GM18502 (cell line): Measurements from ENCODE around the gene BBS7.

Experiments used
- ATAC-seq: cut with Tn5 transposase; IDR thresholded peaks from one replicate; pipeline ENCODE4 v1.9.1; 2021; ENCODE audit warnings: mild to moderate bottlenecking; ENCODE audit not compliant: unreplicated experiment, poor library complexity

Gene BBS7, protein sequence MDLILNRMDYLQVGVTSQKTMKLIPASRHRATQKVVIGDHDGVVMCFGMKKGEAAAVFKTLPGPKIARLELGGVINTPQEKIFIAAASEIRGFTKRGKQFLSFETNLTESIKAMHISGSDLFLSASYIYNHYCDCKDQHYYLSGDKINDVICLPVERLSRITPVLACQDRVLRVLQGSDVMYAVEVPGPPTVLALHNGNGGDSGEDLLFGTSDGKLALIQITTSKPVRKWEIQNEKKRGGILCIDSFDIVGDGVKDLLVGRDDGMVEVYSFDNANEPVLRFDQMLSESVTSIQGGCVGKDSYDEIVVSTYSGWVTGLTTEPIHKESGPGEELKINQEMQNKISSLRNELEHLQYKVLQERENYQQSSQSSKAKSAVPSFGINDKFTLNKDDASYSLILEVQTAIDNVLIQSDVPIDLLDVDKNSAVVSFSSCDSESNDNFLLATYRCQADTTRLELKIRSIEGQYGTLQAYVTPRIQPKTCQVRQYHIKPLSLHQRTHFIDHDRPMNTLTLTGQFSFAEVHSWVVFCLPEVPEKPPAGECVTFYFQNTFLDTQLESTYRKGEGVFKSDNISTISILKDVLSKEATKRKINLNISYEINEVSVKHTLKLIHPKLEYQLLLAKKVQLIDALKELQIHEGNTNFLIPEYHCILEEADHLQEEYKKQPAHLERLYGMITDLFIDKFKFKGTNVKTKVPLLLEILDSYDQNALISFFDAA

DNA sequence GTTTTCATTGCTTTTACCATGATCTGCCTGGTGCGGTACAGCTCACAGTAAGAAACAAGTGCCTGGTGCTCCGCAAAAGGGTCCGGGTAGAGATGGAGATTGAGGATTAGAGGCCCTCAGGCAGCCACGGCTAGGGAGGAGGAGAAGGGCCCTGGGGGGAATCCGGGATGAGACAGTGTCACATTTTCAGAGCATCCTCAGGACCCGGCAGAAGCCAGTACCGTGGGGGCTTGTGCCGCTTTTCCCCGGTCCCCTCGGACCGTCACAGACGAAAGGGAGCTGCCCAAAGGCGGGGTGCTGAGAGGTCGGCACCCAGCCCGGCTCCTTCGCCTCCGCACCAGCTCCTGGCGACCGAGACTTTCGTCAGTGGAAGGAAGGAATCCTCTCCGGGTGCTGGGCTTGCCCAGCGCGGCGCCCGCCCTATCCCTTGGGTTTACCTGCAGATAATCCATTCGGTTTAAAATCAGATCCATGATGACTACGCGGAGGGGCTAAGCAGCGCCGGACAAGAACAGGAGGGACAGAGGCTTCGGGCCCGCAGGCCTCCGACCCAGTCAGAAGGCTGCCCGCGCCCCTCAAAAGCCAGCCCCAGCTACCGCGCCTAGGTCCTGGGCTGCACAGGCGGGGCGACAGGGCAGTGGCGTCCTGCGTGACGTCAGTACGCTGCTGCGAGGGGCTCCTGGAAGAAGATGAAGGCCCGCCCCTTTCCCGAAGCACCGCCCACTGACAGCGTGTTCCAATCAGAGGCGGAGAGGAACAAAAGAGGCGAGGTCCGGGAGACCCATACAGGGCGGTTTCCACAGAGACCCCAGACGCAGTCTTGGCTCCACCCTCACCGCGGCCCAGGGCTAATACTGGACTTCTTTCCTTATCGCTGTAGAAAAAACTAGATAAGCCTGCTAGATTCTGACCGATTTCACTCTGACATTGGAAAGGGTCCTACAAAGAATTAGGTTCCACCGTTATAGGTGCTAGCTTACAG lies at the start of gene BBS7:
TSS of gene BBS7 (minus strand) at position 634 of the 982 bp plus-strand sequence. CDS start at position 473, 161 bp downstream.
- peak; percentile 99 for ATAC-seq

DNA sequence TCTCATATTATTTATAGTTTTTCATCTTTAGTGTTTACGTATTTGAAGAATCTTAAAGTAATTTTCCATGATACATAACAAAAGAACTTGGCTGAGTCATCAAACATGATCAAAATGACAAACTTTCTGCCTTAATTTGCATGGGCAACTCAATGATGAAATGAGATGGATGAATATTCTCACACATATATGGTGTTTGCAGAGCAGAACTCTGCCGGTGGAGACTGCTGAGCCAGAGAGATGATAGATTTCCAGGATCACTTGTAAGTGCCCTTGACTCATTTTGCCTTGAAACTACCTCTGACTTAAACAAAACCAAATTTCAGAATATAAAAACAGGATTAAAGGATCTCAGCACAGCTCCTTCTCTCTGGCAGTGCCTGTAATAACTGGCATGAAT lies 43.4 kb upstream of the BBS7 start:
- no peak for ATAC-seq

DNA sequence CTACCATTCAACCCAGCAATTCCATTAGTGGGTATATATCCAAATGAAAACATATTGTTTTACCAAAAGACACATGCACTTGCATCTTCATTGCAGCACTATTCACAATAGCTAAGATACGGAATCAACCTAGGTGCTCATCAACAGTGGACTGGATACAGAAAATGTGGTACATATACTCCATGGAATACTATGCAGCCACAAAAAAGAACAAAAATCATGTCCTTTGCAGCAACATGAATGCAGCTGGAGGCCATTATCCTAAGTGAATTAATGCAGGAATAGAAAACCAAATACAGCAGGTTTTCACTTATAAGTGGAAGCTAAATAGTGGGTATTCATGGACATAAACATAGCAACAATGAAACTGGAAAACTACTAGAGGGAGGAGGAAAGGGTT lies 38.1 kb upstream of the BBS7 start:
- no peak for ATAC-seq

DNA sequence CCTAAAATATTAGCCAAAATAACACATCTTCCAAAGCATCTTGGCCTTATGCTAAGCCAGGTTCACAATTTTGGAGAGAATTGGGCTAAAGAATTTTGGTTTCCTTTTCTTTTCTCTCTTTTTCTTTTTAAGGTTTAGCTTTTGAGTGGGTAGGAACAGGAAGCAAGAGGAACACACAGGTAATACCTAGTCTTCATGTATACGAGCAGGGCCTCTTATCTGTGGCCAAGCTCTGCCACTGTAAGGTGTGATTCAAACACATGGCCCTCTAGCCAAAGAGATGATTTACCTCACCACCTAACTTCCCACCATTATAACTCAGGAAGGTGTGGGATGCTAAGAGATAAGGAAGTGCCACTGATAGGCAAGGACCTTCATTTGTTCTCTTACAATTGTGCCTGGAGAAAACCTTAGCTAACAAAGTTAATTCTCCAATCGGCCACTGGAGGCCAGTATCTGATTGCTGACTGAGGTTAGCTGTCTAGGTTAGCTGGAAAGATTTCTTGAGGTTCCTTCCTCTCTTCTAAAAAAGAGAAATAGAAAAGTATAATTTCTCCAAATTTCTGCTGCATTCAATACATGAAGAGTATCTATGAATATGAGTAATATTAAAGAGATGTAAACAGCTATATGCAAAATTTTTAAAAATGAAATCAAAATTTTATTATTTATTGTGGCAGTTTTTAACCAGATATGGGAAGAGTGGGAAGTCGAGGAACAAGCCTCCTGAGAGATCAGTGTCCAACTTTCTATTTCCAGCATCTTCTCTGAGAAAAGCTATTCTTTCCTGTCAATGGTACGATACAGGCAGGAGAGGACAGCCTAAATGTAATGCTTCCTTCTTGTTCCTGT lies 30.1 kb upstream of the BBS7 start:
- ATAC-seq, result peak; percentile 95

DNA sequence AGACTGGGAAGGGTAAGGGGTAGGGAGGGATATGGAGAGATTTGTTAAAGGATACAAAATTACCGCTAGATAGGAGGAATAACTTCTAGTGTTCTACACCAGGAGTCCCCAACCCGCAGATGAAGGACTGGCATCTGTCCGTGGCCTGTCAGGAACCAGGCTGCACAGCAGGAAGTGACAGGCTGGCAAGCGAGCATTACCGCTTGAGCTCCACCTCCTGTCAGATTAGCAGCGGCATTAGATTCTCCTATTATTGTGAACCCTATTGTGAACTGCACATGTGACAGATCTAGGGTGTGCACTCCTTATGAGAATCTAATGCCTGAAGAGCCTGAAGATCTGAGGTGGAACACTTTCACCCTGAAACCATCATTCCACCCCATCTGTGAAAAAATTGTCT lies 27.9 kb upstream of the BBS7 start:
- ATAC-seq, result no peak

DNA sequence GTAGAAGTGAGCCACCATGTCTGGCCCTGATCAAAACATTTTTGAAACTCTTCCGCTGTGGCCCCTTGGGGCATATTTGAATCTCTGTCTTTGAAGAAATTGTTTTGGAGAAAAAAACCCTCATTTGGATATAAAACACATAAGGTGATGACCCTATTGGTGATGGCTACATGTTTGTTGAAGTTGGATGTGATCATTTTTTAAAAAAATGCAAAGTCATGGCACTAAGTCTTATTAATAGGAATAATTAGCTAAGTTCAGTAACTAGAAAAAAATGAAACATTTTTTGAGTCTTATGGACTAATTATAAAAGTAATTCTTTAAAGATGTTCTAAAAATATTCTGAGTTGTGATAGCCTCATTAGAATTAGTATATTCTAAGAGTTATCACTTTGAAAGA lies 17.9 kb upstream of the BBS7 start:
- no peak for ATAC-seq

DNA sequence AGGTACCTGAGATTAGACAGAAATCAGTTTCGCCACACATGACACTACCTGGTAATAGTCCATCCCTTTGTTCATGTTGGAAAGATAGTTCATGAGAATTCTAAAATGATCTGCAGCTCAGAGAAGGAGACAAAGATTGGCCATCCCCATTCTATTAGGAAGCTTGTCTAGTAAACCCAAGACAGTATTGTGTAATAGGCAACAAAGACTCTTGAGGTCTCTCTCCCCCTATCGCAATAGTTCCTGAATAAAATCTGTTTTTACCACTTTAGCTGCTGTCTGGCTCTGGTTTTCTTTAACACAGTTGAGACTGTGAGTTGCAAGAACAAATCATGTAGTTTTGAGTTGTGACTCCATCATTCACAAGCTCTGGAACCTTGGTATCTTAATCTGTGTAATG lies 14.8 kb upstream of the BBS7 start:
- no peak for ATAC-seq

DNA sequence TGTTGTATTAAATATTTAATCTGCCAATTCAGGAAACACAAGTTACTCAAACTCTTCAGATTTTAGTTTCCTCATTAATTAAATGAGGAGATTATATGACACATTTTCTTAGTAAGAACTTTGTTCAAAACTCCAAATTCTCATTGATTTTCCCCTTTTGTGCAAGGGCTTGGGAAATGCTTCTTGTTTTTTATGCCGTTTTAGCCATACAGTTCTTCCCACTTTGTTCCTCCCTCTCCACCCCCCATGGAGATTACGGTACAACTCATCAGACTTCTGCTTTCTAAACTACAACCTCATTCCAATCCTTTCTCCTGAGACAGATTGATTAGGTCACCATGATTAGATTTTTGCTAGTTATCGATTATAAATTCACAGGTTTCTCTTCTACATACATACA lies 10.9 kb upstream of the BBS7 start:
- ATAC-seq, result no peak

DNA sequence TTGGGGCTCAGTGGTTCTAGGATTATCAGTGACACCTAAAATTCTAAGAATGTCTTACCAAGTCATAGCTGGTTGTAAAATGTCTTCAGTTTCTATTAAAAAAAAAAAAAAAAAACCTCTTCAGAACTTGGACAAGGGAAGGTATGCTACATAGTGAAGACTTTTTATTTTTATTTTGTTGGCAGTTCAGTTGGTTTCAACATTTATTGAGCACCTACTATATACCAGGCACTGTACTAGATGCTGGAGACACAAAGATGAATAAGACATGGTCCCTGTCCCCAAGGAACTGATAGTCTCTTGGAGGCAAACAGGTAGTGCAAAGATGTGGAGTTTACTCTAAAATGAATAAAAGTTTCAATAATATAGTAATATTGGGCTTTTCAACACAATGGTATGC lies 8.9 kb upstream of the BBS7 start:
- ATAC-seq, result no peak

DNA sequence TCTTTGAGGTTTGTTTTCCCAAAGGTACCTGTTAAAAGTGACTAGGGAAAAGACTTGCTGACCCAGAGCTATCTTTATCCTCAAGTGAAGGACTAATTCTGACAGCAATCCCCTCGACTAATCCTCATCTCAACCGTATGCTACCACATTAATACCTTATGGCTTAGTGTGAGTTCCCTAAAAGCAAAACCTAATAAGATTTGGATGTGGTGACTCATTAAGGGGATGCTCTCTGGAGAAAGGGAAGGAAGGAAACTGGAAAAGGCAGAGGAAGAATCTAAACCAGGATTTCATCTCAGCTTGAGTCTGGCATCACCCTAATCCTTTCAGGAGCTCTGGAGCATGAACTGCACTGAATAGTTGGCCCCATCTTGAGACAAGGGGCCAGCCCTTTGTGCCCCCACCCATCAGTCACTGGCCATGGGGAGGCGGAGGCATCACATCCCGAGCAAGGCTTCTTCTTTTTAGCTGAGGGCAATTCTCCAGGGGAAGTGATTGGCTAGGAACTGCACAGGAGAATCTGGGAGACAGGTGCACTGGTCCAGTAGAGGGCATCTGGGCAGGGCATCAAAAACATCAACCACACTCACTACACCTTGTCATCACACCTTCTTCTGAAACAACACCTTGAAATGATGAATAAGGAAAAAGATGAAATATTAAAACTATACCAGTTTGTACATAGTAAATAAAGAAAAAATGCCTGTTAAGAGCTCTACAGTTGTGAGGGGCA lies 6.9 kb upstream of the BBS7 start:
- no peak for ATAC-seq

DNA sequence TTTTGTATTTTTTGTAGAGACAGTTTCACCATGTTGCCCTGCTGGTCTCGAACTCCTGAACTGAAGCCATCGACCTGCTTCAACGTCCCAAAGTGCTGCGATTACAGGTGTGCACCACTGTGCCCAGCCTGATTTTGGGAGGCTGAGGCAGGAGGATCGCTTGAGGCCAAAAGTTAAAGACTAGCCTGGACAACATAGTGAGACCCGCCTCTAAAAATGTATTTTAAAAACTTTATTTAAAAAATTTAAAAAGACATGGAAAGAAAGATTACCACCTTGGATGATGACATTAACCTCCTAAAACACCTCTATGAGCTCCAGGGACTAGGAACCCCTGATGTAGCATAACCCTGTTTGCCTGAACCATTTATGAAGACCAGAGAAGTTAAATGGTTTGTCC lies 5.8 kb upstream of the BBS7 start:
- no peak for ATAC-seq

DNA sequence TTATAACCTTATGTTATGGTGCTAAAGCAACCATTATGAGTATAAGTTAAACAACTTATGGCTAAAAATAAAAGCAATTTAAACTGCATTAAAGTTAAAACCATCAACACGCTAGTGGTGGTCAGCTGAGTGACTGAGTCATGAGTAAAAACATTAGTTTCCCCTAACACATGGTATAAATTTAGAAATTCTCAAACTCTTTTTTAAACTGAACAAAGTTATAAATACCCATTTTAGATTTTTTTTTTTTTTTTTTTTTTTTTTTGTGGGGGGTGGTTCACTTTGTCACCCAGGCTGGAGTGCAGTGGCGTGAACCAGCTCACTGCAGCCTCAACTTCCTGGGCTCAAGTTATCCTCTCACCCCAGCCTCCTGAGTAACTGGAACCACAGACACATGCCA lies 5.4 kb upstream of the BBS7 start:
- no peak for ATAC-seq

DNA sequence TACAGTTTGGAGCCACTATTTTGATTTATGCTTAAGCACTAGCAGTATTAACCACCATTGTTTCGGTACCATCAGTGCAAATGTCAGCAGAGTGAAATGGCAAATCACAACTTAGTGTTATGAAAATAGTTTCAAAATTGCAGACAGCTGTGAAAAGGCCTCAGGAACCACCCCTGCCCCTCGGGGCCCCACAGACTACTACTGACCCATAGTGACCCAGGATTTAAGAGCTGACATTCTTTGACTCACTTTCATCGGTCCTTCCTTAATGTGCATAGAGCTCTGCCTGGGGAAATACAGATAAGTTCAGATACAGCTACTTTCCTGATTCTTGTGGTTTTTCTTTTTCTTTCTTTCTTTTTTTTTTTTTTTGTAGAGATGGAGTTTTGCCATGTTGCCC lies 3.3 kb upstream of the BBS7 start:
- no peak for ATAC-seq

DNA sequence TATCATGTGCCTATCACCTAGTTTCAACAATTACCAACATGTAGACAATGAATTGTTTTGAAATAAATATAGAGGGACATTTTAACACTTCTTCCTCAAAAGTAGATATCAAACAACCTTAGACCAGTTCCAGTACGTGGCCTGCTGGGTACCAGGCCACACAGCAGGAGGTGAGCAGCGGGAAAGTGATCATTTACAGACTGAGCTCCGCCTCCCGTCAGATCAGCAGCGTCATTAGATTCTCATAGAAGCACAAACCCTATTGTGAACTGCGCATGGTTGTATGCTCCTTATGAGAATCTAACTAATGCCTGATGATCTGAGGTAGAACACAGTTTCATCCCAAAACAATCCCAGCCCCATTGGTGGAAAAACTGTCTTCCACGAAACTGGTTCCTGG lies 6.5 kb downstream of the BBS7 start:
- no peak for ATAC-seq

DNA sequence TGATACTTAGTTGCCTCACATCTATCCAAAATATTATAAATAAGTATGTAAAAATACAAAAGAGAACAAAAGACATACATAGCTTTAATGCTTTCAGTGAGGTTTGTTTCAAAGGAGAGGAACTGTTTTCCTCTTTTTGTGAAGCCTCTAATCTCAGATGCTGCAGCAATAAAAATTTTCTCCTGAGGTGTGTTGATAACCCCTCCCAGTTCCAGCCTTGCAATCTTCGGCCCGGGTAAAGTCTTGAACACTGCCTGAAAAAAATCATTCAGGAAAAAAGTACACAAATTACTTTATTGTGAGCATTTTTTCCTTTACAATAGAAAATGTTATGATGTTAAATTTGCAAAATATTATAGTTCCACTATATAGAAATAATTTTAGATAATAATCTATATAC lies 8.8 kb downstream of the BBS7 start:
- no peak for ATAC-seq

DNA sequence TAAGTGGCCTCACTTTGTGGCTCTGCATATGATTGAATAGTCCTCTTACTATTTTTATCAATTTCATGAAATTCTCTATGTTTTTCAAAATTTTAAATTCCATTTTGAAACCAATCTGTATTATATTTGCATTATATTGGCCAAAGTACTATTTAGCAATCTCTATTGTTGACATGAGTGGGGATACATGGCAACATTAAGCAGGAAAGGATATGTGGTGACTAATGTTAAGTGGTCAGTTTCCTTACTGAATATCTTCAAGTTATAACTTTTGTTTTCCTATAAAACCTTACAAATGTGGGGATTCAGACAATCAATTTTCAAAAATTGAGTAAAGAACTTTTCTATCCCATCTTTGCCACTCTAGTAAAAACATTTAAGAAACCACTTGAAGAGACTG lies 10.2 kb downstream of the BBS7 start:
- no peak for ATAC-seq

DNA sequence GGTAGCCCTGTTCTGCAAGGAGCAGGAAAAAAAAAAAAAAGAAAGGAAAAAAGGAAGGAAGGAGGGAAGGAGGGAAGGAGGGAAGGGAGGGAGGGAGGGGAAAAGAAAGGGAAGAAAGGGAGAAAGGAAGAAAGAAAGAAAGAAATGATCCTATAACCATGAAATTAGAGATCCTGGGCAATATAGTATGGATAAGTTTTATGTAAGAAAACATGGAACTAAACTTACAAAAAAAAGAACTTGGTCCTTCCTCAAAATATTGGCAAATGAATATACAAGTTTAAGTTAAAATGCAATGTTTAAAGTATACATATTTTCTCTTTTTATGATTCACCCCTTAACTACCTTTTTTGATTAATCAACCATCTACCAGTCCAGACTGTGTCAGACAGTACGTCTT lies 18.9 kb downstream of the BBS7 start:
- ATAC-seq, result no peak

DNA sequence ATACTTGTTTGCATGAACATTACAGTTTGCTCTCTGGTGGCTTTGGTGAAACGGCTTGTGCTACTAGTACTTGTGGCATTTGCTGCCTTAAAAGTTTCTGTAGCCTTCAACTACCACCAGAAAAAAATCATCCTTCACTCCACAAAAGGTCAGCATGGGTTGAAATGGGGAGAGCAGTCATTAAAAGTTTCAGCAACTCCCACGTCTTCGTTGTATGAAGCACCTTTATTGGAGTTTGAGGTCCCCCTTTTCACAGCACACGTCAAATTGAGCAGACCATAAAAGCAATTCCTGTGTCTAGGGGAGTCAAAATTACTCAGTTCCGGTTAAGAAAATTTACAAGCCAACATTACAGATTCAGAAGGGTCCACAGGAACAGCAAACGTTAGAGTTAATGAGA lies 23.6 kb downstream of the BBS7 start:
- ATAC-seq, result no peak

DNA sequence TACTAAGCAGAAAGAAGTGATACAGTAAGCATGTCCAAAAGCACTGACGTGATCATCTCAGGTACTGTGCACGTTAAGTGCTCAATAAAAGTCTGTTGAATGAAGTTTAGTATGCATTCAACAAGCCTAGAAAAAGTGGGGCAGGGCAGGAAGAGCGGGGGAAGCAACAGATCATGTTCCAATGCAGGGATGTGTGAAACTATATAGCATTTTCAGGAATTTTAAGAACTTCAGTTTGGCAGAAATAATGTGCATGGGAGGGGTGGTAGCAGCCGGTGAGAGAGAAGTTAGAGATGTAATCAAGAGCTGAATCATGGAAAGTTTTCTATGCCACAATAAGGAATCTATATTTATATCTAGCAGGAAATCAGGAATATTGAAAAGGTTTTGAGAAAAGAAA lies 27.4 kb downstream of the BBS7 start:
- ATAC-seq, result no peak
